GM23248 (cell line): ENCODE data around the gene RRP8. TPM values are rescaled to one million over a fixed set of nuclear protein-coding genes. Genes with fewer than 3 reads are reported as not detected.

ENCODE experiments used
- DNase-seq: peaks from one replicate; pipeline ENCODE4 v3.0.0-alpha.2; 2015
- H2AFZ ChIP-seq: fragments of 200-600 bp; sonication (generic); 2 replicates; pipeline ENCODE4 v1.6.1; 2016; ENCODE audit warnings: antibody characterized with exemption
- H3F3A ChIP-seq: fragments of 200-600 bp; sonication (generic); 2 replicates; pipeline ENCODE4 v1.6.1; 2016; ENCODE audit warnings: mild to moderate bottlenecking, antibody characterized with exemption, mixed run types; ENCODE audit not compliant: insufficient read depth
- H3K27ac ChIP-seq: fragments of 200-600 bp; sonication (generic); 2 replicates; pipeline ENCODE4 v1.5.1; 2016; ENCODE audit warnings: mild to moderate bottlenecking
- H3K27me3 ChIP-seq: fragments of 200-600 bp; sonication (generic); replicated peaks from 2 replicates; pipeline ENCODE4 v1.6.1; 2016; ENCODE audit warnings: mild to moderate bottlenecking; ENCODE audit not compliant: insufficient read depth
- H3K36me3 ChIP-seq: fragments of 200-600 bp; sonication (generic); 2 replicates; pipeline ENCODE4 v1.6.1; 2016; ENCODE audit warnings: low read depth, mild to moderate bottlenecking
- H3K4me1 ChIP-seq: fragments of 200-600 bp; sonication (generic); 2 replicates; pipeline ENCODE4 v1.6.1; 2016; ENCODE audit warnings: mild to moderate bottlenecking; ENCODE audit not compliant: insufficient read depth
- H3K4me2 ChIP-seq: fragments of 200-600 bp; sonication (generic); one replicate; pipeline ENCODE4 v1.6.1; 2016; ENCODE audit warnings: mild to moderate bottlenecking; ENCODE audit not compliant: unreplicated experiment
- H3K4me3 ChIP-seq: fragments of 200-600 bp; sonication (generic); 2 replicates; pipeline ENCODE4 v1.5.1; 2016; ENCODE audit warnings: mild to moderate bottlenecking
- H3K79me2 ChIP-seq: fragments of 200-600 bp; sonication (generic); 2 replicates; pipeline ENCODE4 v1.6.1; 2016; ENCODE audit warnings: mild to moderate bottlenecking; ENCODE audit not compliant: insufficient read depth
- H3K9ac ChIP-seq: fragments of 200-600 bp; sonication (generic); 2 replicates; pipeline ENCODE4 v1.6.1; 2016; ENCODE audit warnings: mild to moderate bottlenecking
- H3K9me2 ChIP-seq: fragments of 200-600 bp; sonication (generic); 2 replicates; pipeline ENCODE4 v1.6.1; 2016; ENCODE audit warnings: mixed run types, mild to moderate bottlenecking, moderate library complexity; ENCODE audit not compliant: insufficient read depth
- H3K9me3 ChIP-seq: fragments of 200-600 bp; sonication (generic); one replicate; pipeline ENCODE4 v1.6.1; 2017; ENCODE audit warnings: low read depth
- H4K20me1 ChIP-seq: fragments of 200-600 bp; sonication (generic); 2 replicates; pipeline ENCODE4 v1.6.0; 2016; ENCODE audit not compliant: insufficient read depth
- EZH2 ChIP-seq: fragments of 200-600 bp; sonication (generic); IDR thresholded peaks from 2 replicates; pipeline ENCODE4 v1.6.1; 2018; ENCODE audit warnings: antibody characterized with exemption, mild to moderate bottlenecking; ENCODE audit not compliant: insufficient read depth, poor library complexity, severe bottlenecking
- EZH2phosphoT487 ChIP-seq: fragments of 200-600 bp; sonication (generic); IDR thresholded peaks from 2 replicates; pipeline ENCODE4 v1.6.1; 2018; ENCODE audit warnings: antibody characterized with exemption, moderate library complexity, mild to moderate bottlenecking, low read depth; ENCODE audit not compliant: insufficient read depth
- WGBS, 2 experiments: methylation state at CpG; one replicate each; pipeline ENCODE4 v1.1.6; 2015 to 2017; ENCODE audit warnings: low lambda C conversion rate in 2 of 2, low coverage in 1 of 2; ENCODE audit errors: missing lambda C conversion rate in 2 of 2; 5-methylcytosine and 5-hydroxymethylcytosine counted together
- in situ Hi-C: fragments of 300-500 bp; cut with MboI; formaldehyde crosslinking; loops from 2 replicates; pipeline ENCODE4 v1.15.0; 2020
- polyA plus RNA-seq: library from polyadenylated mRNA; unstranded; fragments of >200 nt; fragmentation: Nextera tagmentation; extraction: Ambion mirVana; gene quantifications from 2 replicates; pipeline ENCODE4 v1.2.1, GENCODE V29; 2016
- total RNA-seq: library from RNA; depleted of rRNA; stranded (reverse); fragments of >200 nt; shearing (Covaris generic); gene quantifications from 2 replicates; pipeline ENCODE4 v1.2.3, GENCODE V29; 2014

The RRP8 gene
- total and polyA plus RNA-seq, 2 experiments from 2014 or later: 8.5 to 24.4 TPM

DNA sequence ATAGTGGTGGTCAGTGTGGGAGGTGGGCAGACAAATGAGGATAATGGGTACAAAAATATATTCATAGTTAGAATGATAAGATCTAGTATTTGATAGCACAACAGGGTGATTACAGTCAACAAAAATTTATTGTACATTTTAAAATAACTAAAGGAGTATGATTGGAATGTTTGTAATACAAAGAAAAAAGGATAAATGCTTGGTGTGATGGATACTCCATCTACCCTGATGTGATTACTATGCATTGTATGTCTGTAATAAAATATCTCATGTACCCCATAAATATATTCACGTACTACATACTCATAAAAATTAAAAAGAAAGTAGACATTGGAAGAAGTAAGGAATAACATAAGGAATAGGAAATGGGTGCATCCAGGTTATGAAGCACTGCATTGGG is 15.4 kb downstream of the RRP8 start:
- in situ Hi-C loops: no loop called here
- WGBS, 2 experiments: 89 to 98% methylated on average over 1 of the region's 1 CpG
- Histone ChIP-seq H3K79me2 (no peaks in the 10 kb centered on the region), H4K20me1 (no peaks in the 10 kb centered on the region), H3K36me3 (0 out of 2 replicates have a peak, but pooled peaks cover 7% of the 10 kb centered on the region), H3K9me3 (no peaks in the 10 kb centered on the region), H3K27ac (no peak overlapping the region), H3K9ac (no peak overlapping the region), H3K4me3 (no peak overlapping the region), H3K4me1 (no peaks in the 10 kb centered on the region), H3K27me3 (no peaks in the 10 kb centered on the region), H3F3A (peaks cover 19% of the 10 kb centered on the region), H2AFZ (no peak overlapping the region), H3K9me2 (no peaks in the 10 kb centered on the region), H3K4me2 (no peak overlapping the region)
- no peak for DNase-seq
- TF ChIP-seq EZH2phosphoT487 (no peak), EZH2 (no peak)

DNA sequence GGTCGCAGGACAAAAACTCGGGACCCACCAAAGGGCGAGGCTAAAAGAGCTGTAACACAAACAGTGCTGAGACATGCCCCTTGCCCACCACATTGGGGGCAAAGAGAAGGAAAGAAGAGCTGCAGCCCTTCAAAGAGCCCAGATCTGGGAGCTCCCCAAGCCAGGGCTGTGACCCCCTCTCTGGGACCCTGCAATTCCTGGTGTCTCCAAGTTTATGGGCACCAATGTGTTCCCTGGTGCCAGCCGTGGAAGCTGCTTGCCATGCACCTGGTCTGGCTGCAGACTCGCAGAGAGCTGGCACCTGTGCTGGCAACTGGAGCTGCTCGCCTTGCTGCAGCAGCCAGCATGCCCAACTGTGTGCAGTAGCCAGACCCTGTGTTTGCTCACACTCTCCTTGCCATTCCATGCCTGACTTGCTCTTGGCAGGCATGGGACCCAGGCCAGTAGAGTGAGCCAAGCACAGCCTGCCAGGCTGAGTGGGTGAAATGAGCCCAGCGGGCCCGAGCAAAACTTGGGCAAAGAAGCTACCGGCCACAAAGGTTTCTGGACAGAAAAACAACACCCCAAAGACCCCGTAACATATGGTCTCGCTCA is 16.0 kb downstream of the RRP8 start:
- WGBS, 2 experiments: 87% methylated on average over 11 of the region's 11 CpGs
- no peak overlapping the region for H2AFZ ChIP-seq
- in situ Hi-C loops: no loop called here

DNA sequence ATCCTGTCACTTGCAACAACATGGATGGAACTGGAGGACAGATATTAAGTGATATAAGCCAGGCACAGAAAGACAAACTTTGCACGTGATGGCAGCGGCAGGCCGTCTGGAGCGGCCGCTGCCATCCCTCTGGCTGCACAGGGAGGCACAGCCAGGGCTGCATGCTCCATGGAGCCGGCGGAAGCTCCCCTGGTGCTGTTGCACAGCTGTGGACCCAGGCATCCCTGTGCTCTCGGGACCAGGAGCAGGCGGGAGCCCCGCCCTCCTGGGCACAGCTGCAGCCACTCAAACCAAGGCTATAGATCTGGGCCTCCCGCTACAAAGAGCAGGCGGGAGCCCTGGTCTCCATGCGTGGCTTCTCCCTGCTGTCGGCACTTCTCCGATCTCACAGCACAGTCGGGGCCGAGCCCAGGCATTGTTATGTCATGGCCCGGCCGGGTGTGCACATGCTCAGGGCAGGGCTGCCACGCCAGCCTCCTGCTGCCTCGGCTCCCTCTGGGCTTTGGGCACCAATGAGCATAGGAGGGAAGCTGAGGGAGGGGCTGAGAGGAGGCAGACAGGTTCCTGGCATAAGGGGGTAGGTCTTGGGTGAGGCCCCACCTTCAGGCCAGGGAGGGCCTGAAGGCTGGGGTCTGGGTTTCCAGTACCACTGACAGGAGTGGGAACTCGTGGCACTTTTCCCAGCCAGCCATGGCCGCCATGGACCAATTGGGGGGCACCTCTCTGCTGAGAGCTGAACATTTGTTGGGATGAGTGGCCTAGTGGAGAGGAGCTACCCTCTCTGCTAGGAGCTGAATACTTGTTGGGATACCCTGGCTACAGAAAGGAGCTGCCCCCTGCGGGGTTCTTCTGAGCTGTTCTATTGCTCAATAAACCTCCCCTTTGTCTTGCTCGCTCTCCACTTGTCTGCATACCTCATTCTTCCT is 16.7 kb downstream of the RRP8 start:
- 26 to 29% methylated on average over 22 to 25 of the region's 25 CpGs for WGBS, 2 experiments
- Histone ChIP-seq H3K27me3 (no peaks in the 10 kb centered on the region), H2AFZ (peak overlapping the region; percentile 37)

More for the DNA sequence above, 16.0 kb downstream of the RRP8 start:
- TF ChIP-seq EZH2: no peak
- TF ChIP-seq EZH2phosphoT487: no peak
- H3K27me3 ChIP-seq: no peaks in the 10 kb centered on the region
- peaks cover 19% of the 10 kb centered on the region for H3F3A ChIP-seq
- H3K4me2 ChIP-seq: no peak overlapping the region
- H3K36me3 ChIP-seq: 0 out of 2 replicates have a peak, but pooled peaks cover 7% of the 10 kb centered on the region
- peaks cover 3% of the 10 kb centered on the region for H3K9me3 ChIP-seq
- no peak overlapping the region for H3K9ac ChIP-seq
- H3K79me2 ChIP-seq: no peaks in the 10 kb centered on the region
- no peak overlapping the region for H3K27ac ChIP-seq
- no peaks in the 10 kb centered on the region for H3K4me1 ChIP-seq
- no peak for DNase-seq
- no peak overlapping the region for H3K4me3 ChIP-seq
- H3K9me2 ChIP-seq: no peaks in the 10 kb centered on the region
- no peaks in the 10 kb centered on the region for H4K20me1 ChIP-seq

DNA sequence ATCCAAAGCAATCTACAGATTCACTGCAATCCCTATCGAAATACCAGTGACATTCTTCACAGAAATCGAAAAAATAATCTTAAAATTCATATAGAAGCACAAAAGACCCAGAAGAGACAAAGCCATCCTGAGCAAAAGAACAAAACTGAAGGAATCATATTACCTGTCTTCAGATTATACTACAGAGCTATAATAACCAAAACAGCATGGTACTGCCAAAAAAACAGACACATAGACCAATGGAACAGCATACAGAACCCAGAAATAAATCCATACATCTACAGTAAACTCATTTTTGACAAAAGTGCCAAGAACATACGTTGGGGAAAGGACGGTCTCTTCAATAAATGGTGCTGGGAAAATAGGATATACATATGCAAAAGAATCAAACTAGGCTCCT is 18.9 kb downstream of the RRP8 start:
- Histone ChIP-seq H3K79me2 (no peaks in the 10 kb centered on the region), H3K9ac (no peak overlapping the region), H3K36me3 (0 out of 2 replicates have a peak, but pooled peaks cover 7% of the 10 kb centered on the region), H2AFZ (no peak overlapping the region), H3K4me1 (no peaks in the 10 kb centered on the region), H3K4me2 (no peak overlapping the region), H3K27ac (no peak overlapping the region), H3K4me3 (no peak overlapping the region), H3K9me2 (no peaks in the 10 kb centered on the region), H3K27me3 (no peaks in the 10 kb centered on the region), H4K20me1 (no peaks in the 10 kb centered on the region), H3K9me3 (peaks cover 3% of the 10 kb centered on the region), H3F3A (peaks cover 8% of the 10 kb centered on the region)
- no peak for DNase-seq
- 89 to 93% methylated on average over 4 of the region's 4 CpGs for WGBS, 2 experiments
- TF ChIP-seq EZH2phosphoT487: no peak
- in situ Hi-C loops: no loop called here

More for the DNA sequence above, 16.7 kb downstream of the RRP8 start:
- H3K9me2 ChIP-seq: no peaks in the 10 kb centered on the region
- peaks cover 19% of the 10 kb centered on the region for H3F3A ChIP-seq
- H3K36me3 ChIP-seq: 0 out of 2 replicates have a peak, but pooled peaks cover 7% of the 10 kb centered on the region
- no peaks in the 10 kb centered on the region for H3K79me2 ChIP-seq
- no peak for TF ChIP-seq EZH2phosphoT487
- TF ChIP-seq EZH2: no peak
- H3K4me2 ChIP-seq: peak overlapping the region; percentile 52
- no peak overlapping the region for H3K27ac ChIP-seq
- peak overlapping the region; percentile 41 for H3K4me3 ChIP-seq
- H4K20me1 ChIP-seq: no peaks in the 10 kb centered on the region
- in situ Hi-C loops: no loop called here
- H3K9me3 ChIP-seq: peaks cover 3% of the 10 kb centered on the region
- peak; percentile 60 for DNase-seq
- H3K4me1 ChIP-seq: no peaks in the 10 kb centered on the region
- H3K9ac ChIP-seq: no peak overlapping the region
